Aorta (tissue), 5 donors: ENCODE results near the gene PEX26. TPM values are rescaled to one million over a fixed set of nuclear protein-coding genes. Genes with fewer than 3 reads are reported as not detected.
"Not testable (repeated sequence)": the region's sequence is repeated elsewhere in the genome, so short reads cannot be mapped to it uniquely, and the experiment has no call there.

Experiments used
- ATAC-seq: fragments of 200-7000 bp; cut with Tn5 transposase; one replicate; pipeline ENCODE4 v1.9.1; 2022; ENCODE audit warnings: moderate library complexity; ENCODE audit not compliant: low FRiP score
- DNase-seq, 2 donors: peaks; one replicate each; pipeline ENCODE4 v3.0.0-alpha.2; 2020
- H3K27ac ChIP-seq, 2 donors: one replicate each; pipeline ENCODE4 v1.5.1; 2013; ENCODE audit warnings: low read length in 2 of 2, mild to moderate bottlenecking in 2 of 2, moderate library complexity in 2 of 2, control low read depth in 1 of 2, inconsistent platforms in 1 of 2, low read depth in 1 of 2
- H3K27me3 ChIP-seq, 2 donors: one replicate each; pipeline ENCODE4 v1.6.1; 2013; ENCODE audit warnings: control low read depth in 1 of 2, low read length in 1 of 2, mild to moderate bottlenecking in 1 of 2, moderate library complexity in 1 of 2; ENCODE audit not compliant: insufficient read depth in 2 of 2, control insufficient read depth in 1 of 2
- H3K36me3 ChIP-seq, 2 donors: one replicate each; pipeline ENCODE4 v1.6.1; 2013; ENCODE audit warnings: control low read depth in 1 of 2, low read length in 1 of 2, mild to moderate bottlenecking in 1 of 2; ENCODE audit not compliant: insufficient read depth in 2 of 2, control insufficient read depth in 1 of 2
- H3K4me1 ChIP-seq, 2 donors: one replicate each; pipeline ENCODE4 v1.6.1; 2013; ENCODE audit warnings: low read length in 2 of 2, control low read depth in 1 of 2, mild to moderate bottlenecking in 1 of 2, moderate library complexity in 1 of 2; ENCODE audit not compliant: insufficient read depth in 2 of 2, control insufficient read depth in 1 of 2
- H3K4me3 ChIP-seq, 2 donors: one replicate each; pipeline ENCODE4 v1.5.1; 2013; ENCODE audit warnings: low read length in 2 of 2, control low read depth in 1 of 2, mild to moderate bottlenecking in 1 of 2
- H3K9me3 ChIP-seq: one replicate; pipeline ENCODE4 v1.6.1; 2013; ENCODE audit warnings: mild to moderate bottlenecking, low read length; ENCODE audit not compliant: control insufficient read depth
- WGBS, 2 donors: extraction: QIAGEN DNeasy Blood & Tissue Kit; methylation state at CpG; one replicate each; pipeline ENCODE4 v1.1.7; 2013; 5-methylcytosine and 5-hydroxymethylcytosine counted together
- intact Hi-C, 2 donors: fragments of 100-400 bp; cut with DNase I; formaldehyde crosslinking; loops; one replicate each; pipeline versions ENCODE4 v1.14.2 to v1.15.0; 2022
- polyA plus RNA-seq, 2 donors: library from polyadenylated mRNA; stranded (reverse); fragments of 200-250 nt; gene quantifications; one replicate each; pipeline ENCODE4 v1.2.3, GENCODE V29; 2013
- total RNA-seq, 2 donors: library from RNA; stranded (reverse); fragmentation: NEBNext Ultra II Directional; extraction: Animal tissue kit (Norgen Biotek cat#: 25700); gene quantifications; one replicate each; pipeline ENCODE4 v1.2.1, GENCODE V29; 2021
- donor health status: healthy with polysubstance abuse.
- donor health status: Bipolar disorder and iron deficiency.
- donor health status: DM: no; HTN: no; CAD: no.
- donor health status: DM: no; HTN: no; CAD: no.
- donor health status: DM: yes; HTN: yes; CAD: no.

Gene PEX26
- total and polyA plus RNA-seq, 4 donors = 10.9 to 34.1 (median 21.5) TPM

DNA sequence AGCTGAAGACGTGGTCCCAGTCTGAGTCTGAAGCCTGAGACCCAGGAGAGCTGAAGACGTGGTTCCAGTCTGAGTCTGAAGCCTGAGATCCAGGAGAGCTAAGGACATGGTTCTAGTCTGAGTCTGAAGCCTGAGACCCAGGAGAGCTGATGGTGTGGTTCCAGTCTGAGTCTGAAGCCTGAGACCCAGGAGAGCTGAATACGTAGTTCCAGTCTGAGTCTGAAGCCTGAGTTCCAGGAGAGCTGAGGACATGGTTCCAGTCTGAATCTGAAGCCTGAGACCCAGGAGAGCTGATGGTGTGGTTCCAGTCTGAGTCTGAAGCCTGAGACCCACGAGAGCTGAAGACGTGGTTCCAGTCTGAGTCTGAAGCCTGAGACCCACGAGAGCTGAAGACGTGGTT lies 28.2 kb downstream of the PEX26 start:
- H3K27ac ChIP-seq, H3K4me3 ChIP-seq, H3K27me3 ChIP-seq, H3K4me1 ChIP-seq, H3K36me3 ChIP-seq, ATAC-seq, intact Hi-C loops, H3K9me3 ChIP-seq: not testable (repeated sequence)
- DNase-seq = peak in 1 of 2 donors; percentile 7
- 83 to 98% methylated on average over 6 to 7 of the region's 7 CpGs for WGBS, 2 donors

GRCh38 chr22:18106550-18107341 lies 29.0 kb downstream of the PEX26 start:
- H3K4me1 ChIP-seq, H3K27me3 ChIP-seq, intact Hi-C loops, ATAC-seq, H3K36me3 ChIP-seq, H3K9me3 ChIP-seq, H3K4me3 ChIP-seq, DNase-seq, H3K27ac ChIP-seq: not testable (repeated sequence)
- 90 to 96% methylated on average over 4 of the region's 4 CpGs for WGBS, 2 donors

- Histone ChIP-seq H3K36me3 (no peaks in the 10 kb centered on the region), H3K9me3 (no peaks in the 10 kb centered on the region), H3K4me3 (no peak overlapping the region), H3K27ac (no peak overlapping the region), H3K4me1 (no peaks in the 10 kb centered on the region), H3K27me3 (no peaks in the 10 kb centered on the region)
- 93 to 96% methylated on average over 3 of the region's 3 CpGs for WGBS, 2 donors
- intact Hi-C loops = no loop called here
- ATAC-seq = no peak
- DNase-seq = no peak
Observed at GRCh38 chr22:18108187-18108586, 30.4 kb downstream of the PEX26 start.

- no peaks in the 10 kb centered on the region for H3K9me3 ChIP-seq
- no peak for ATAC-seq
- H3K36me3 ChIP-seq = no peaks in the 10 kb centered on the region
- no peak overlapping the region for H3K4me3 ChIP-seq
- no peak overlapping the region for H3K27ac ChIP-seq
- no peaks in the 10 kb centered on the region for H3K4me1 ChIP-seq
- no peaks in the 10 kb centered on the region for H3K27me3 ChIP-seq
- intact Hi-C loops = no loop called here
- 59 to 60% methylated on average over 14 of the region's 14 CpGs for WGBS, 2 donors
- DNase-seq = peak in 1 of 2 donors; percentile 58
Observed at GRCh38 chr22:18109410-18110193, 31.8 kb downstream of the PEX26 start.

- WGBS, 2 donors = 0 to 1% methylated on average over 68 to 72 of the region's 72 CpGs
- Histone ChIP-seq H3K4me3 (peak within 1 kb of the TSS; percentile 30 to 55), H3K4me1 (no peaks in the 10 kb centered on the region), H3K27me3 (no peaks in the 10 kb centered on the region), H3K9me3 (no peaks in the 10 kb centered on the region), H3K27ac (no peak within 1 kb of the TSS), H3K36me3 (no peaks in the 10 kb centered on the region)
- intact Hi-C loops = no loop called here
- DNase-seq (peak in 1 of 2 donors; percentile 86), ATAC-seq (peak; percentile 62)
Observed at GRCh38 chr22:18110194-18110953, 32.6 kb downstream of the PEX26 start, which contains the start of gene TUBA8. TUBA8 (plus strand) TSS chr22:18110809; CDS start chr22:18110866, 57 bp downstream.

- no peaks in the 10 kb centered on the region for H3K27me3 ChIP-seq
- no peaks in the 10 kb centered on the region for H3K9me3 ChIP-seq
- WGBS, 2 donors = 21 to 25% methylated on average over 38 to 39 of the region's 39 CpGs
- no peaks in the 10 kb centered on the region for H3K4me1 ChIP-seq
- ATAC-seq (peak; percentile 42), DNase-seq (peak in 1 of 2 donors; percentile 73)
- intact Hi-C loops = no loop called here
- no peak overlapping the region for H3K4me3 ChIP-seq
- H3K27ac ChIP-seq = no peak overlapping the region
- H3K36me3 ChIP-seq = no peaks in the 10 kb centered on the region
Observed at GRCh38 chr22:18110954-18111758, 33.4 kb downstream of the PEX26 start.

DNA sequence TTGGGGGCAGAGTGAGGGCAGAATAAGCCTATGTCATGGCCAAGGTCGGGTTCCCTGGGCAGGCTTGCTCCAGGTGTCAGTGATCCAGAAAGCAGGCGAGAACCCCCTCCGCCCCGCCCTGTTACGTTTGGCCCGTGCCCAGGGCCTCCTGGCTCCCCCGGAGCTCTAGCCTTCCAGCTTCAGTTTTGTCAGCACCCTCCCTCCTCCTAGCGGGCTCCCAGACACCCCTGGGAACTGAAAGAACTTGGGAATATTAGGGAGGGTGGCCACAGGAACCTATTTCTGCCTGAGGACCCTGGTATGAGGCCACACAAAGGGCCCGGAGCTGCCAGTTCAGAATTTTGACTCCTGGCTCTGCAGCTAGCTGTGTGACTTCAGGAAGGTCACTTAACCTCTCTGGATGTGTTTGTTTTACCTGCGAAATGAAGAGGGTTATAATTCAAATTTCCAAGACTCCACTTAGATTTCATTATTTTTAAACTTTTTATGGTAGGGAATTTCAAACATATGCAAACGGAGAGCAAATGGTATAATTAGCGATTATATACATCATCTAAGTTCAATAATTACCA lies 34.1 kb downstream of the PEX26 start:
- no peaks in the 10 kb centered on the region for H3K27me3 ChIP-seq
- H3K27ac ChIP-seq = no peak overlapping the region
- H3K4me3 ChIP-seq = no peak overlapping the region
- 36 to 40% methylated on average over 12 of the region's 12 CpGs for WGBS, 2 donors
- H3K4me1 ChIP-seq = no peaks in the 10 kb centered on the region
- ATAC-seq (no peak), DNase-seq (peak in 1 of 2 donors; percentile 61)
- intact Hi-C loops = no loop called here
- H3K9me3 ChIP-seq = no peaks in the 10 kb centered on the region
- no peaks in the 10 kb centered on the region for H3K36me3 ChIP-seq

DNA sequence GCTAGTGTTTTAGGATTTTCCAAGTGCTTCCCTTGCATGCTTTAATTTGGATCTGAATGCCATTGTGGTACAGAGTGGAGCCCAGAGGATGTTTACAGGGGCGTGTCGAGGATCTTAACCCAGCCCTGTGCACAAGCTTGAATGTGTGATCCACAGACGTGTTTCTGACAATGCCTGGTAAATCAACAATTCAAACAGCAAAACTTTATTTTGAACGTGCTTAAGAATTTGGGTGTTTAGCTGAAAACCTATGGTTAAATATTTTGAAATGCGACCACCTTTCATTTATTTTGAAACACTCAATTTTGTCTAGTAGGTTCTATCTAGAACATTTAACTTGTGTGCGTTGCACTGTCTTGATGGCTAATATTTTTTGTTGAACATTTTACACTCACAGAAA lies 34.6 kb downstream of the PEX26 start:
- H3K27me3 ChIP-seq = no peaks in the 10 kb centered on the region
- H3K4me1 ChIP-seq = no peaks in the 10 kb centered on the region
- no peak overlapping the region for H3K4me3 ChIP-seq
- intact Hi-C loops = no loop called here
- 75 to 80% methylated on average over 6 of the region's 6 CpGs for WGBS, 2 donors
- no peaks in the 10 kb centered on the region for H3K36me3 ChIP-seq
- DNase-seq = no peak
- no peak overlapping the region for H3K27ac ChIP-seq
- no peak for ATAC-seq
- H3K9me3 ChIP-seq = no peaks in the 10 kb centered on the region
